Tibial nerve (tissue), 4 donors: ENCODE results near the gene CBX5. TPM values are rescaled to one million over a fixed set of nuclear protein-coding genes. Genes with fewer than 3 reads are reported as not detected.
"Not testable (repeated sequence)": the region's sequence is repeated elsewhere in the genome, so short reads cannot be mapped to it uniquely, and the experiment has no call there.

Experiments used
- DNase-seq, 2 donors: peaks; one replicate each; pipeline ENCODE4 v3.0.0-alpha.2; 2019; ENCODE audit warnings: low spot score in 2 of 2
- H3K27ac ChIP-seq, 4 donors: fragments of 200-600 bp; sonication (generic) in 3 of 4; one replicate each; pipeline ENCODE4 v1.5.1; 2017 to 2019; ENCODE audit warnings: mild to moderate bottlenecking in 1 of 4
- H3K27me3 ChIP-seq, 2 donors: fragments of 200-600 bp; sonication (generic) in 1 of 2; one replicate each; pipeline versions ENCODE4 v1.5.1 to v1.6.0; 2017 to 2019
- H3K36me3 ChIP-seq, 3 donors: fragments of 200-600 bp; sonication (generic); one replicate each; pipeline ENCODE4 v1.5.1; 2018 to 2019
- H3K4me1 ChIP-seq, 4 donors: fragments of 200-600 bp; sonication (generic) in 3 of 4; one replicate each; pipeline ENCODE4 v1.5.1; 2017 to 2019
- H3K4me3 ChIP-seq, 4 donors: fragments of 200-600 bp; sonication (generic) in 3 of 4; one replicate each; pipeline ENCODE4 v1.5.1; 2017 to 2019; ENCODE audit warnings: mild to moderate bottlenecking in 1 of 4, moderate library complexity in 1 of 4
- H3K9me3 ChIP-seq, 4 donors: fragments of 200-600 bp; sonication (generic) in 3 of 4; one replicate each; pipeline ENCODE4 v1.5.1; 2017 to 2019
- CTCF ChIP-seq, 5 experiments: fragments of 200-600 bp in 3 of 5; fragments of 450-650 bp in 2 of 5; sonication (generic) in 3 of 5; IDR thresholded peaks; one replicate each; pipeline ENCODE4 v1.5.1; 2016 to 2019; ENCODE audit warnings: antibody characterized with exemption in 5 of 5, mild to moderate bottlenecking in 3 of 5, moderate library complexity in 2 of 5
- EP300 ChIP-seq, 2 donors: sonication (generic); formaldehyde crosslinking; IDR thresholded peaks; one replicate each; pipeline ENCODE4 v1.6.1; 2017; ENCODE audit warnings: antibody characterized with exemption in 2 of 2, mild to moderate bottlenecking in 1 of 2
- POLR2A ChIP-seq, 2 donors: fragments of 450-650 bp; IDR thresholded peaks; one replicate each; pipeline ENCODE4 v1.6.1; 2017; ENCODE audit warnings: antibody characterized with exemption in 2 of 2, mild to moderate bottlenecking in 2 of 2, moderate library complexity in 2 of 2
- WGBS, 2 donors: methylation state at CpG; one replicate each; pipeline ENCODE4 v1.1.5; 2018; 5-methylcytosine and 5-hydroxymethylcytosine counted together
- total RNA-seq, 4 donors: library from RNA; depleted of rRNA; stranded (reverse); fragments of >200 nt; gene quantifications; one replicate each; pipeline ENCODE4 v1.1.0, GENCODE V29; 2016

Gene CBX5
- total RNA-seq, 4 donors from 2014 or later: 32.1 to 50.0 (median 42.4) TPM

GRCh38 chr12:54187075-54187474 lies 92.8 kb downstream of the CBX5 start:
- no peak for DNase-seq
- H3K27me3 ChIP-seq: no peaks in the 10 kb centered on the region
- peaks cover 0 to 33% (median 0%) of the 10 kb centered on the region in 3 donors for H3K36me3 ChIP-seq
- WGBS, 2 donors: 97% methylated on average over 3 of the region's 3 CpGs
- H3K4me1 ChIP-seq: peaks cover 0 to 38% (median 5%) of the 10 kb centered on the region in 4 donors
- TF ChIP-seq CTCF (IDR thresholded peaks at IDR 0.05): no peak
- TF ChIP-seq POLR2A (IDR thresholded peaks at IDR 0.05): no peak
- no peak for TF ChIP-seq EP300 (IDR thresholded peaks at IDR 0.05)
- H3K27ac ChIP-seq: no peak overlapping the region
- no peak overlapping the region for H3K4me3 ChIP-seq
- no peaks in the 10 kb centered on the region for H3K9me3 ChIP-seq

GRCh38 chr12:54185919-54186318 lies 94.0 kb downstream of the CBX5 start:
- WGBS, 2 donors: 71 to 79% methylated on average over 1 of the region's 1 CpG
- H3K27me3 ChIP-seq: no peaks in the 10 kb centered on the region
- H3K4me3 ChIP-seq: no peak overlapping the region
- no peaks in the 10 kb centered on the region for H3K9me3 ChIP-seq
- TF ChIP-seq CTCF (IDR thresholded peaks at IDR 0.05) (no peak), POLR2A (IDR thresholded peaks at IDR 0.05) (no peak), EP300 (IDR thresholded peaks at IDR 0.05) (no peak)
- H3K27ac ChIP-seq: no peak overlapping the region
- H3K4me1 ChIP-seq: peaks cover 0 to 30% (median 2%) of the 10 kb centered on the region in 4 donors
- peaks cover 0 to 44% (median 4%) of the 10 kb centered on the region in 3 donors for H3K36me3 ChIP-seq
- DNase-seq: no peak

GRCh38 chr12:54185297-54185696 lies 94.6 kb downstream of the CBX5 start:
- H3K36me3 ChIP-seq: peaks cover 0 to 51% (median 4%) of the 10 kb centered on the region in 3 donors
- DNase-seq, H3K4me3 ChIP-seq, H3K27me3 ChIP-seq, H3K9me3 ChIP-seq, H3K27ac ChIP-seq: not testable (repeated sequence)
- H3K4me1 ChIP-seq: peaks cover 0 to 30% (median 2%) of the 10 kb centered on the region in 4 donors
- WGBS, 2 donors: 90% methylated on average over 9 of the region's 9 CpGs

GRCh38 chr12:54184024-54184805 lies 95.7 kb downstream of the CBX5 start:
- H3K4me3 ChIP-seq: no peak overlapping the region
- no peaks in the 10 kb centered on the region for H3K27me3 ChIP-seq
- no peaks in the 10 kb centered on the region for H3K9me3 ChIP-seq
- H3K4me1 ChIP-seq: peaks cover 0 to 29% (median 2%) of the 10 kb centered on the region in 4 donors
- no peak overlapping the region for H3K27ac ChIP-seq
- WGBS, 2 donors: 89 to 91% methylated on average over 7 of the region's 7 CpGs
- no peak for DNase-seq
- no peak for TF ChIP-seq POLR2A (IDR thresholded peaks at IDR 0.05)
- TF ChIP-seq EP300 (IDR thresholded peaks at IDR 0.05): no peak
- no peak for TF ChIP-seq CTCF (IDR thresholded peaks at IDR 0.05)
- peaks cover 0 to 60% (median 4%) of the 10 kb centered on the region in 3 donors for H3K36me3 ChIP-seq

GRCh38 chr12:54182981-54183380 lies 96.9 kb downstream of the CBX5 start:
- no peak for DNase-seq
- H3K27ac ChIP-seq: no peak overlapping the region
- H3K27me3 ChIP-seq: no peaks in the 10 kb centered on the region
- WGBS, 2 donors: 75 to 80% methylated on average over 5 of the region's 5 CpGs
- H3K4me3 ChIP-seq: no peak overlapping the region
- H3K9me3 ChIP-seq: no peaks in the 10 kb centered on the region
- no peak for TF ChIP-seq CTCF (IDR thresholded peaks at IDR 0.05)
- TF ChIP-seq POLR2A (IDR thresholded peaks at IDR 0.05): no peak
- no peak for TF ChIP-seq EP300 (IDR thresholded peaks at IDR 0.05)
- peaks cover 0 to 60% (median 4%) of the 10 kb centered on the region in 3 donors for H3K36me3 ChIP-seq
- H3K4me1 ChIP-seq: peaks cover 0 to 21% (median 2%) of the 10 kb centered on the region in 4 donors
